GM19438 (cell line): ENCODE measurements around the gene TMEM106B.

Source experiments
- ATAC-seq: cut with Tn5 transposase; IDR thresholded peaks from one replicate; pipeline ENCODE4 v1.9.1; 2021; ENCODE audit warnings: low read depth; ENCODE audit not compliant: unreplicated experiment

TMEM106B gene

GRCh38 chr7:12291870-12292269, 80.8 kb downstream of the TMEM106B start:
- no peak for ATAC-seq
